MM.1S (cell line): ENCODE measurements around the gene EFCAB6.

Experiments
- DNase-seq: peaks from one replicate; pipeline ENCODE4 v3.0.0-alpha.2; 2015
- H2AFZ ChIP-seq: fragments of 300-600 bp; sonication (generic); 2 replicates; pipeline ENCODE4 v1.6.0; 2016; ENCODE audit warnings: antibody characterized with exemption, low read length
- H3F3A ChIP-seq: fragments of 300-600 bp; sonication (generic); 2 replicates; pipeline ENCODE4 v1.6.1; 2016; ENCODE audit warnings: mild to moderate bottlenecking, antibody characterized with exemption, low read length, moderate library complexity, mixed read lengths; ENCODE audit not compliant: insufficient read depth
- H3K27ac ChIP-seq: fragments of 300-600 bp; sonication (generic); 2 replicates; pipeline ENCODE4 v1.5.1; 2016; ENCODE audit warnings: mild to moderate bottlenecking, low read length
- H3K27me3 ChIP-seq: fragments of 300-600 bp; sonication (generic); replicated peaks from 2 replicates; pipeline ENCODE4 v1.6.0; 2016; ENCODE audit warnings: low read length; ENCODE audit not compliant: insufficient read depth
- H3K36me3 ChIP-seq: fragments of 300-600 bp; sonication (generic); replicated peaks from 2 replicates; pipeline ENCODE4 v1.6.1; 2016; ENCODE audit warnings: mild to moderate bottlenecking, low read length, mixed read lengths; ENCODE audit not compliant: insufficient read depth
- H3K4me1 ChIP-seq: fragments of 300-600 bp; sonication (generic); 2 replicates; pipeline ENCODE4 v1.6.1; 2016; ENCODE audit warnings: low read length, mixed read lengths
- H3K4me2 ChIP-seq: fragments of 300-600 bp; sonication (generic); 2 replicates; pipeline ENCODE4 v1.6.0; 2016; ENCODE audit warnings: low read depth, low read length
- H3K4me3 ChIP-seq: fragments of 300-600 bp; sonication (generic); 2 replicates; pipeline ENCODE4 v1.5.1; 2016; ENCODE audit warnings: low read length, mixed read lengths
- H3K79me2 ChIP-seq: fragments of 300-600 bp; sonication (generic); 2 replicates; pipeline ENCODE4 v1.6.1; 2016; ENCODE audit warnings: mixed run types, low read length, mixed read lengths
- H3K9ac ChIP-seq: fragments of 300-600 bp; sonication (generic); 2 replicates; pipeline ENCODE4 v1.6.1; 2016; ENCODE audit warnings: low read length, mixed read lengths
- H3K9me2 ChIP-seq: fragments of 300-600 bp; sonication (generic); replicated peaks from 2 replicates; pipeline ENCODE4 v1.6.1; 2016; ENCODE audit warnings: mild to moderate bottlenecking, low read length, mixed read lengths; ENCODE audit not compliant: insufficient read depth
- H3K9me3 ChIP-seq: fragments of 300-600 bp; sonication (generic); replicated peaks from 2 replicates; pipeline ENCODE4 v1.6.1; 2016; ENCODE audit warnings: mild to moderate bottlenecking, low read length, mixed read lengths; ENCODE audit not compliant: insufficient read depth
- H4K20me1 ChIP-seq: fragments of 300-600 bp; sonication (generic); 2 replicates; pipeline ENCODE4 v1.6.1; 2016; ENCODE audit warnings: mild to moderate bottlenecking, low read length, moderate library complexity, mixed read lengths; ENCODE audit not compliant: insufficient read depth
- EZH2 ChIP-seq: fragments of 300-600 bp; sonication (generic); optimal IDR thresholded peaks from 2 replicates; pipeline ENCODE3; 2017; ENCODE audit warnings: low read depth, mild to moderate bottlenecking, antibody characterized with exemption, low read length, mixed read lengths
- EZH2phosphoT487 ChIP-seq: fragments of 300-600 bp; sonication (generic); IDR thresholded peaks from 2 replicates; pipeline ENCODE4 v1.6.1; 2018; ENCODE audit warnings: antibody characterized with exemption, low read length
- TF ChIP-seq, protein P1 (sequence below): fragments of 300-600 bp; sonication (generic); IDR thresholded peaks from 2 replicates; pipeline ENCODE4 v1.5.1; 2016; ENCODE audit warnings: antibody characterized with exemption, low read length, mixed read lengths

Gene EFCAB6

DNA sequence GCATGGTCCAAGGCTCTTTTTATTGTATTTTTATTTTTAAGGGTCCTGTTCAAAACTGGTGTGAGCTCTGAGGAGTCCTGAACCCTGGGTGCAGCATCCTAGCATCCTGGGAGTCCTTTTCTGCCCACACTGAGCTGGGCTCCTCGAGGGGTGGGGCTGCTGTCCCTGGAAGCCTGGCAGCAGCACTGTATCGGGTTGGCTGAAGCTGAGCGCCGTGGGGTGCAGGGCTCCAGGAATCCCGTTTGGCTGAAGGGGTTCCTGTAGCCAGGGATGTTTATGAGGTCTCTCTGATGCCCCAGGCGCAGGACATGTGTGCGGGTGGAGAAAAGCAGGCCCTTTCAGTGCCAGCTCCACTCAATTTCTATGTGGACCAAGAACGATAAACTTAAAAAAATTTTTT lies 304.9 kb downstream of the EFCAB6 start:
- no peak overlapping the region for H3K4me3 ChIP-seq
- no peak overlapping the region for H3K4me2 ChIP-seq
- no peak for TF ChIP-seq EZH2phosphoT487
- no peak for TF ChIP-seq EZH2
- TF ChIP-seq, protein P1, sequence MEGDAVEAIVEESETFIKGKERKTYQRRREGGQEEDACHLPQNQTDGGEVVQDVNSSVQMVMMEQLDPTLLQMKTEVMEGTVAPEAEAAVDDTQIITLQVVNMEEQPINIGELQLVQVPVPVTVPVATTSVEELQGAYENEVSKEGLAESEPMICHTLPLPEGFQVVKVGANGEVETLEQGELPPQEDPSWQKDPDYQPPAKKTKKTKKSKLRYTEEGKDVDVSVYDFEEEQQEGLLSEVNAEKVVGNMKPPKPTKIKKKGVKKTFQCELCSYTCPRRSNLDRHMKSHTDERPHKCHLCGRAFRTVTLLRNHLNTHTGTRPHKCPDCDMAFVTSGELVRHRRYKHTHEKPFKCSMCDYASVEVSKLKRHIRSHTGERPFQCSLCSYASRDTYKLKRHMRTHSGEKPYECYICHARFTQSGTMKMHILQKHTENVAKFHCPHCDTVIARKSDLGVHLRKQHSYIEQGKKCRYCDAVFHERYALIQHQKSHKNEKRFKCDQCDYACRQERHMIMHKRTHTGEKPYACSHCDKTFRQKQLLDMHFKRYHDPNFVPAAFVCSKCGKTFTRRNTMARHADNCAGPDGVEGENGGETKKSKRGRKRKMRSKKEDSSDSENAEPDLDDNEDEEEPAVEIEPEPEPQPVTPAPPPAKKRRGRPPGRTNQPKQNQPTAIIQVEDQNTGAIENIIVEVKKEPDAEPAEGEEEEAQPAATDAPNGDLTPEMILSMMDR = no peak
- H3K79me2 ChIP-seq = no peaks in the 10 kb centered on the region
- H3K27me3 ChIP-seq = peaks cover 19% of the 10 kb centered on the region
- no peak overlapping the region for H3K27ac ChIP-seq
- H3K9me2 ChIP-seq = no peaks in the 10 kb centered on the region
- no peak for DNase-seq
- H4K20me1 ChIP-seq = no peaks in the 10 kb centered on the region
- no peaks in the 10 kb centered on the region for H3K9me3 ChIP-seq
- H3K9ac ChIP-seq = no peak overlapping the region
- H3F3A ChIP-seq = no peaks in the 10 kb centered on the region
- no peak overlapping the region for H2AFZ ChIP-seq
- no peaks in the 10 kb centered on the region for H3K4me1 ChIP-seq
- no peaks in the 10 kb centered on the region for H3K36me3 ChIP-seq

DNA sequence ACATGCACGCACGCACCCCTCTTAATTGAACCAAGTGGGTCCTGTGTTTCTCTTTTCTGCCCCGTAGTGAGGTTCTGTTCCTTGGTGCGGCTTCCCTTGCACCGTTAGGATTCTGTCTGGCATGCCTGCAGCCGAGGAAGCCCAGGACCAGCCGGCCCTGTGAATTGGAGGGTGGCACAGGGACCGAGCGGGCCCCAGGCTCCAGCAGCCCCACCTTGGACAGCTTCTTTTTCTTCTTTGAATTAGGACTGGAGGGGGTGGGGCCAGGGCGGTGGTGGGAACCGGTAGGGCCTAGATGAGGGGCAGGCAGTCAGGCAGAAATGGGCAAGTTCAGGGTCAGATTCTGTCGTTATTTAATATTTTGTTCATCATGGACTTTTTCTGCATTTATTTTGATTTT lies 305.6 kb downstream of the EFCAB6 start:
- Histone ChIP-seq H3K4me1 (no peaks in the 10 kb centered on the region), H3K9me2 (no peaks in the 10 kb centered on the region), H3K79me2 (no peaks in the 10 kb centered on the region), H3K27ac (no peak overlapping the region), H3K9me3 (no peaks in the 10 kb centered on the region), H3K4me2 (no peak overlapping the region), H3K4me3 (no peak overlapping the region), H3K36me3 (no peaks in the 10 kb centered on the region), H2AFZ (no peak overlapping the region), H3F3A (no peaks in the 10 kb centered on the region), H3K9ac (no peak overlapping the region), H3K27me3 (peaks cover 24% of the 10 kb centered on the region), H4K20me1 (no peaks in the 10 kb centered on the region)
- TF ChIP-seq EZH2phosphoT487 = no peak
- TF ChIP-seq, protein P1 = no peak
- no peak for TF ChIP-seq EZH2
- no peak for DNase-seq

GRCh38 chr22:43505896-43506295 lies 306.2 kb downstream of the EFCAB6 start:
- Histone ChIP-seq H3K27ac (no peak overlapping the region), H3K27me3 (peaks cover 29% of the 10 kb centered on the region), H3K79me2 (no peaks in the 10 kb centered on the region), H3K9me2 (no peaks in the 10 kb centered on the region), H3K4me1 (no peaks in the 10 kb centered on the region), H3F3A (no peaks in the 10 kb centered on the region), H3K4me3 (no peak overlapping the region), H4K20me1 (no peaks in the 10 kb centered on the region), H3K4me2 (no peak overlapping the region), H3K36me3 (no peaks in the 10 kb centered on the region), H2AFZ (no peak overlapping the region), H3K9ac (no peak overlapping the region), H3K9me3 (no peaks in the 10 kb centered on the region)
- DNase-seq = no peak
- TF ChIP-seq, protein P1 = no peak
- no peak for TF ChIP-seq EZH2phosphoT487
- TF ChIP-seq EZH2 = no peak
